ENCODE data around the gene MRPL58.

MRPL58 gene

DNA sequence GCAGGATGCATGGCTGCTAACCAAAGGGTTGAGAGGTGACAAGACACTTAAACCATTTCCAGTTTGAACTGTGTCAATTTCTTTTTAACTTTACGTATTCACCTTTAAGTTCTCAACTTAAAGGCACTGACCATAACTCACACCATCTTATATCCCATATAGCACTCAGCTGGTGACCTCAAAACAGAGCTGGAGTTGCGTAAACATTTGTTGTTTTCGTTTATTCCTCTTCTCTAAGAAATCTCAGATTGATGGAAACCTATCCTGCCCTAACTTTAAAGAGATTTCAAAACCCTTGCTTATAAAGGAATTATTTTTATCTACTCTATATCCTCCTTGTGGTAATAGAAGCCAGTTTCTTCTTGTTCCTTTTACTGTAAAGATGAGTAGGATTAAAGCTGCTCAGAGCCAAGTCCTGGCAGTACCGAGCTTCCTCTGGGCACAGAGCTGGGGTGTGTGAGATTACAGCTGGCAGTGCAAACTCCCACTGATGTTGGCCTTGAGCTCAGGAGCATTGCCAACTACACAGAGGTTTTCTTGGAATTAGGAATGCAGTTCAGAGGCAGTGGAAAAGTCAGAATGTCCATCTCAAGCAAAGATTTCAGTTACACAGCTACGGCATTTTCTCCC lies 35.9 kb downstream of the MRPL58 start:
- DNase-seq = no peak

DNA sequence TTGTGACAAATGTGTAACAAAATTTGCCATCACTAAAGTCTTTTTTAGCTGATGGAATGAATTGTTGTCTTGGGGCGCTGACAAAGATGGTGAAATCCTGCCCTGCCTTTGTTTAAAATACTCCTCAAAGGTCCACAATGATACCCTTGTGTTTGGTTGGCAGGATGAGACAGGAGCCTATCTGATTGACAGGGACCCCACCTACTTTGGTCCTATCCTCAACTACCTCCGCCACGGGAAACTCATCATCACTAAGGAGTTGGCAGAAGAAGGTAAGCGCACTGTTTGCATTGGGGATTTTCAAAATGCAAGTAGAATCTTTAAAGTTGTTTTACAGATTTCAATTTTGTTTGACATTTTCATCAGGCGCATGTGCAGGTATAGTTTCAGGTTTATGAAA lies 36.6 kb downstream of the MRPL58 start:
- DNase-seq = no peak

DNA sequence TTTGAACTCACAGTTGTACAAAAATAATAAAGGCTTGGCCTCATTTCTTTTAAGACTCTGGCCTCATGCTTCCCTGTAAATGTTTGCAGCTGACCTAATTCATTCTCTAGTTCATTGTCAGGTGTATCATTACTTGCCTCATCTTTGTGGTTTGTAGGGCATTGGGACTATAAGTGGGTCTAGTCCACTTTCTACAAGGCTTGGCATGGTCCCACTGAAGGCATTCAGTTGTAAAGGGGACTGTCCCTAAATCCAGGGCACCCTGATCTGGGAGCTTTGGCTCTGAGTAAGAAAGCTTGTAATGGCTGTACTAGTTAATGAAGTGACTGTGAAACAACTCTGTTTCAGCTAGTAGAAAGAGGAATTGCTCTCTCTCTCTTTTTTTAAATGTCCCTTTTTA lies 37.2 kb downstream of the MRPL58 start:
- no peak for DNase-seq

DNA sequence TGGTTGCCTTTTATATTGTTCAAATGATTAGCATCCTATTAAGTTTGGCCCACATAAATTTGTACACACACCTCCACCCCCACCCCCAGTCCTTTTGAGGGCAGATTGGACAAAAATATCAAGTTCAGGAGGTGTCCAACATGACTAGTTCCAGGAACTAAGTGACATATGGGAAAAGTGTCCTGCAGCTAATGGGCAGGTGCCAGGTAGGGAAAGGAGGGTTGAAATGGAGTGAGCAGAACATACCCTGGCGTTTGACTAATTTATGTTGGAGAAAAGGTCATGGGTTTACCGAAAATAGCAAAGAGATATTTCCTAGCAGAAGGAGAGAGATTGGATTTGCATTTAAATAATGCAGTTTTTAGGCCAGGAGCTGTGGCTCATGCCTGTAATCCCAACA lies 39.5 kb downstream of the MRPL58 start:
- no peak for DNase-seq

DNA sequence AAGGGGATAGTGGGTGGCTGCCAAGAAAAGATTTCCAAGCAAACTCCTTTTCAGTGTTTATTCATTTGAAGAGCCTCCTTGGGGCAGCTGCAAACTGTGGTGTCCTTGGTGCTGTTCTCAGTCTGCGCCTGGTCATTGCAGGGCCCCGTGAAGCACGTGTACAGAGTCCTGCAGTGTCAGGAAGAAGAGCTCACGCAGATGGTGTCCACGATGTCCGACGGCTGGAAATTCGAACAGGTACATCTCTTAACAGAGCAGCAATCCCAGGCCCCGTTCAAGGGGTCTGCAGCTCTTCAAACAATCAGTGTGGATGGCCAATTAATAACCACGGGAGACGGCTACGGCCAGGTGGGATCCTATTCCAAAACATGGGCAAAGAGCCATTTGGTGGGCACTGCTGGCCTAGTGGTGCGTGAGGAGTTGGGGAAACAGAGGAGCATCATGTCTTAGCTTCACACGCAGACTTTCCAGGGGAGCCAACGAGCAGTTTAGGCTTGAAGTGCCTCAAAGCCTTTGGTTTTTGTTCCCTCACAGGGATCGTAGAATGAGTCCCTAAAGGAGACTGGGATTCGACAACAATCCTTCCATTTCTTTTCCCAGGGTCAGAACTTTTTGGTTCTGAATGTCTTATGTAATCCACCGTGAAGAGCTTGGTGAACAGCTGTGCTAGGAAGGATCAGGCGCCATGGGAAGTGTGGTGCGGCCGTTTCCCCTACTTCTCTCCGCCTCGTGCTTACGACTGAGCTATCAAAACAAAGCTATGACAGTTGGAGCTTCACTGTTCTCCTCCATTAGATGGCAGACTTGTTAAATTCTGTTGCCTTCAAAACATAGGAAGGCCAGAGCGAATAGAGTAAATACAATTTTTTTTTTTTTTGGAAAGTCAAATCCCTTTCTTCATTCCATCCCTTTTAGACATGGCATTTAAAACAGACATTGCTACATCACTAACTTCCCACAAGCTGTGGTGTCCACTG lies 47.2 kb downstream of the MRPL58 start:
- DNase-seq = no peak

DNA sequence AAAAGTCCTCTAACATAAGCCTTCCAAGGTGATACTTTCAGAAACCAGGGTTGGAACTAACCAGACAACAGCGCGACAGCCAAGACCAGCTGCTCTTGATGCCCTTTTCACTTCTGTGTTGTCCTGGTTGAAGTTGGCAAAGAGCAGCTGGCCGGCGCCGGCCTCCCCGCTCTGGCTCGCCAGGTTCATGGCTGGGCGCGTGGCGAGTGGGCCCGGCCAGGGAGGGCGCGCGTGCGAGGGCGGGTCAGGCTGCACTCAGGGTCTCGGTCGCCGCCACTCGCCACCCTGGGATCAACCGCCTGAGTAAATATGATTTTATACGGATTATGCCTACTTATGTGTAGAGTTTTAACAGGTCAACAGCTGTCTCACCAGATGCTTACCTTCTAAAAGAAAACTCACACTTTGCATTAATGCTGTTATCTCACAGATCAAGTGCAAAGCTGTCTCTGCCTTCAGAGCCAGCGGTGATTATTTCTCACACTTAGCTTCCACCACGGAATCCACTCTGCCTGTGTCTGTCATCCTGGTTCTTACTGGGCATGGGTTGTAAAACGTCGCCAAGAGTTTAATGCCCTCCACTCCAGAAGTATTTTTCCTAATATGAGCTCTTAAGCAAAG lies 48.1 kb downstream of the MRPL58 start:
- DNase-seq = no peak

DNA sequence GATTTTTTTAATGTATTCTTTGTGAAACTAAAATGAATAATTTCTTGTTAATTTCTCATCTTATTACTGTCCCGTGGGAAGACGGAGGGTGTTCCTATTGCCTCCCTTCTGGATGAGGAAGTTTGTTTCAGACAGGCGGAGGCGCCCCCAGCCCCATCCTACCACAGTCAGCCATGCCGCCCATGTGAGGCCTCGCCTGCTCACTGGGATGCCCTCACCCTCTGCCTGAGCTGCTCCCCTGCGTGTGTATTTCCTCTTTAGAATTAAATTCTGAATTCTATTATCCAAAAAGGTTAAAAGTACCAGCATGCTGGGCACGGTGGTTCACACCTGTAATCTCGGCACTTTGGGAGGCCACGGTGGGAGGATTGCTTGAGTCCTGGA lies 48.6 kb downstream of the MRPL58 start:
- DNase-seq = no peak

DNA sequence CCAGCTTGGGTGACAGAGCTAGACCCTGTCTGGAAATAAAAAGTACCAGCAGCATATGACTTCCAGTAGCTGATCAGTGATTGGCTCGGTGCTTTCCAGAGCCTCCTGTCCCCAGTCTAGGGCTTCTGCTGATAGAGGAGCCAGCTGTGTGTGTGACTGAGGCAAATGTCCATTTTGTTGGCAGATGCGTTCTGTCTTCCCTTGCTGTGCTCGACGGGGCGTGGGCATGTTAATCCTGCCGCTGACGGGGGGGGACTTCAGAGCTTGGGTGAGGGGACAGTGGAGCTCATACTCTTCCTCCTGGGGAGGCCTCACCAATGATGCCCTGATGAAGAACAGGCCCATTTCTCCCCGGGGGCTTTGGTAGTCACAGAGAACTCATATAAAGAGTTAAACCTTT lies 49.1 kb downstream of the MRPL58 start:
- no peak for DNase-seq

DNA sequence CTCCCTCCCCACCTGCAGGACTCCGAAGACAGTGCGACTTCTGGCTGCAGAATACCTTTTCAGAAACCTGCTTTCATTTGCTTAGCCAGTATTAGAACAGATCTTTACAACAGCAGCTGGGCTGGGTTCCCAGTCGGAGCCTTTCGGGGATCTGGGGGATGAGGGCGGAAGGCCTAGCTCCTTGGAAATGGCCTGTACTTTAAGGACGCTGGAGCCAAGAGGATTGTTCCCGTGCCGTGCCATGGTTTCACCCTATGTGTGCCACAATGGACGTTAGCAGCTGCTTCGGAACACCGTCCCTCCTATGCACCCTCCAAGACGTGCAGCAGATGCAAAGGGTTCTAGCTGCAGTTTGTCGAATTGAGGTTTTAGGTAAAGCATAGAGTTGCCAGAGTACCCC lies 50.7 kb downstream of the MRPL58 start:
- no peak for DNase-seq

DNA sequence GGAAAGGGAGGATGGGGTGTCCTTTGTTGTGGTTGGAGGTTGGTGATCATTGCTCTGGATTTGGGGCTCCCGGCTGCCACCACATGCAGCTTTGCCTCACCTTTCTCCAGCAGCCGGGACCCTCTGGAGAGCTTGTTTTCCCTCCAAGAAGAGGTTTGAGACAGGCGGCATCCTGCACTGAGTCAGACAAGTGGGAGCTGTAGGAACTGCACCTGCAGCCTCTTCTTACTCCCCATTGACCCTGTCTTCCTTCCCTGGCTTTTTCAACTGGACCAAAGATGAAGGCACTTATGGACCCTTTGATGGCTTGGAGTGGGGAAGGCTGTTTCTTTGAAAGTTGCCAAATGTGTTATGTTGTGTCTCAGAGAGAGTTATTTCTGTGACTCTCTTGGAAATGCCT lies 51.2 kb downstream of the MRPL58 start:
- no peak for DNase-seq

DNA sequence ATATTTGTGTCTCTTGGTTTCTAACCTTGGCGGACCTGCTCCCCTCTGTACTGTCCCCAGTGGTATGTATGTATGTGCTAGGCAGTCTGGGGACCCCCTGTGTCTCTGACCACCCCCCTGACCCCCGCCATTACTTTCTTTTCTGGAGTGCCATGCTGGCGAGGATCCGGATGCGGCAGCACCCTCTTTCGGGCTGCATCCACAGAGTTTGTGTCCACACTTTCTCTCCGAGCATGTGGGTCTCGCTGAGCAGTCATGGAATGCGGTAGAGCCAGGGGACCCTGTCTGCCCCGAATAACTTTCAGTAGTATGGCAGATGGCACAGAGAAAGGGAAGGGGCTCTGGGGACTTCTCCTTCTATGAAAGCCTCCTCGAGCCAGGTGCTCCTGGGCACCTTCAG lies 51.6 kb downstream of the MRPL58 start:
- no peak for DNase-seq

DNA sequence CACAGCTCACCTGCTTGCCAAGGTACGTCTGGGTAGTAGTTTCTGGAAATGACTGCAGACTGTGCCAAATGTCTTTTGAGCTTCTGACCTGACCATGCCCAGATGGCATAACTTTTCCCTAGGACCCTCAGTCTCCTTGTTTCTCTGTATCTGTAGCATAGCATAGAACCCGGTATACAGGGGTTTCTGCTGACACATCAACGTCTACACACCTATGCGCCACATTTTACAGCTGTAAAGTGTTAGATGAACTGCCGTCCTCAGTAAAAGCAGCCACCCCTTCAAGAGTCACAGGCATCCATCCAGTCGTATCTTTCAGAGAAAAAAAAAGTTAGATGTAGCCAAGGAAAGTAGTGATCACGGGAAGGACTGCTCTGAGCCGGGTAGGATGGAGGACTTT lies 52.0 kb downstream of the MRPL58 start:
- DNase-seq = no peak

DNA sequence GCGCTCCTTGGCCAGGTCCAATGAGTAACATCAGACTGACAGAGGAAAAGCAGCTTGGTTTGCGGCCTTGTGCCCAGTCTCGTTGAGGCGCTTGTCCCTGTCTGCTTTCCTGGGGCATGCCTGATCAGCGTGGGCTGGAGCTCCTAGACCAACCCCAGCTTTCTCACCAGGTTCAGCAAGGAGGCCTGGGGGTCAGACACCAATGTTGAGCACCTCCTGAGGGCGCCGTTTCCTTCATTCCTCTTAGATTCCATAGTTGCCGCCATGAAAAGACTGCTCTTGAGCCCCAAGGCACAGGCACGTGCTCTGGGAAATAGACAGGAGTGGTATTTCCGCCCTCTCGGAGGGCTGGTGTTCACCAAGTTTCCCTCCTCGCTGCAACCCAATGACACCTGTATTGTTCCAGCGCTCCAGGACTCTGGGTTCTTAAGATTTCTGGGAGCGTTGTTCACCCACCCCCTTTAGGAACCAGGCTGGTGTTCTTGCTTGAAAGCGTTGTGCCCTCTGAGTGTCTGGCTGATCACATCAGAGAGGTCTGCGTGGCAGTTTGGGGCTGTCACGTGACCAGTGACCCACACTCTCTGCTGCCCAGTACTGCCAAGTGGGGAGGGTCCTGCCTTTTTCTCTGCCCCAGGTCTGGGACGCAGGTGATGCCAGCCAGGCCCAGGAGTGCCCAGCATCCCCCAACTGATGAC lies 52.5 kb downstream of the MRPL58 start:
- DNase-seq = no peak

DNA sequence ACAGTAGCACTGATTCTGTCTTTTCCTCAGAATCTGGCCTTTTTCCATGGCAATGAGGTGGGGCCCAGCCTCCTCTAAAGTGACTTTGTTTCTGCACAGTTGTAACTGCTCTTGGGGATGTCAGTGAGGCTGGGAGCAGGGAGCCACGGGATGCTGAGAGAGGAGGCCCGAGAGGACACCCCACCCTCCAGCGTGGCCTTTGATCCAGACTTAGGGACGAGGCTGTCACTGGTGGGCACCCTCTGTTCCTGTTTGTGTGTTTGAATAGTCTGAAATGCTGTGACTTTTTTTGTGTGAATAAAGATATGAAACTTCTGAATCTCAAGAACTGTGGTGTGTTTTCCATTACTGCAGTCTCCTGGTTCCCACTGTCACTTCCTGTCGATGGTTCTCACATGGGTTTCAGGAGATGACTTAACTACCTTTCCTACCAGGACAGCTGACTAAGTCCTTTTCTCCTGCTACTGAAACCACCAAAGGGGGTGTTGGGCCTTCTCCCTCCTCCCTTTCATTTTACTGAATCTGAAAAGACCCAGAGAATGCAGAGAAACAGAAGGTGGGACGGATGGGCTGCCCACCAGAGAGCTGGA lies 53.2 kb downstream of the MRPL58 start:
- no peak for DNase-seq

DNA sequence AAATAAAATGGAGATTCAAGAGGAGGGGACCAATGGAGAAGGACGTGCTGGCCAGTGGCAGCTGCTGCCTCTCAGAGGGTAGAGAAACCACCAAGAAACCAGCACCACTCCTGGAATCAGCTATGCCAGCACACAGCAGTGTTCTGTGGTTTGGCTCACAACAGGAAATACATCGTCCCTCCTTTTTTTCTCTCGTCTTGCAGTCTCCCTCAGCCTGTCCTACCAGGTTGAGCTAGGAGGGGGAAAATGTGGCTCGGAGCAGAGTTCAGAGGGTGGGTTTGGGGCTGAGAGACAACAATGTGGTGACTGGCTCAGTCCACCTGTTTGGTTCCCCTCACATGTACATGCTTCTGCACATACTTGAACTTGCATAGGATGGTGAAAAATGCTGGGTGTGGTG lies 55.4 kb downstream of the MRPL58 start:
- no peak for DNase-seq

DNA sequence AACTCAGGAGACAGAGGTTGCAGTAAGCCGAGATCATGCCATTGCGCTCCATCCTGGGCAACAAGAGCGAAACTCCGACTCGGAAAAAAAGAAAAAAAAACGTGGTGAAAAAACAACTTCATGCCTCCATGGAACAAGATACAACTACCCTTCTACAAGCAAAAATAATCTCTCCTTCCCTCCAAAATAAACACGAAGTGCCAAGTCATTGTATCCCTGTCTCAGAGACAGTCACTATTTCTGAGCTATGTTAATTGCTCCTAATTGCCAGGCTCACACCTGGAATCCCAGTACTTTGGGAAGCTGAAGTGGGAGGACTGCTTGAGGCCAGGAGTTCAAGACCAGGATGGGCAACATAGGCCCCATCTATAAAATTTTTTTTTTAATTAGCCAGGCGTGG lies 56.3 kb downstream of the MRPL58 start:
- DNase-seq = no peak

DNA sequence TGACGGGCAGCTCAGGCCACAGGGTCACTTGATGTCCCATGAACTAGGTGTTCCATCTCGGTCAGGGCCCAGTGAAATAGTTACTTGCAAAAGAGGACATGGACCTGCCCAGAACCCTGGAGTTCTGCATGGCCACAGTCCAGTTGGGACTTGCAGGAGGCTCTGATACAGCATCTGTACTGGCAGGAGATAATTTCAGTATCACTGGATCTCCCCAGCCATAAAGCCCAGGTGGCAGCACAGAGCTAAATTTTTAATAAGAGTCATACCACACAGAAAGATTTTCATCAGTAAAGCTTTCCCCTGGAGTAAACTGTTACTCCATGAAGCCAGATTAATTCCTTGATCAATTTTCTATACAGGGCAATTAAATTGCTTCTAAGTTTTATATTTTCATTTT lies 57.3 kb downstream of the MRPL58 start:
- DNase-seq = no peak

All from NCI-H748 treated with DMSO at 0.1 percent for 48 hours (cell line).